ENCODE measurements around the gene SMARCAL1.

Gene SMARCAL1

GRCh38 chr2:216522892-216523502 is 110.7 kb downstream of the SMARCAL1 start:
- in situ Hi-C loops (cut with MboI; ENCODE audit: low sequenced_read_pairs): loop anchor here (10.0 kb wide), 1 partner anchor 142 kb away; no protein-coding TSS in a partner anchor

GRCh38 chr2:216525972-216526371 is 113.7 kb downstream of the SMARCAL1 start:
- in situ Hi-C loops (cut with MboI; ENCODE audit: low sequenced_read_pairs): loop anchor here (10.0 kb wide), 1 partner anchor 139 kb away; no protein-coding TSS in a partner anchor

- in situ Hi-C loops (cut with MboI; ENCODE audit: low sequenced_read_pairs): loop anchor here (10.0 kb wide), 1 partner anchor 138 kb away; no protein-coding TSS in a partner anchor
Observed at GRCh38 chr2:216526939-216527338, 114.7 kb downstream of the SMARCAL1 start.

- in situ Hi-C loops (cut with MboI; ENCODE audit: low sequenced_read_pairs): loop anchor here (10.0 kb wide), 1 partner anchor 137 kb away; no protein-coding TSS in a partner anchor
Observed at GRCh38 chr2:216527600-216527999, 115.3 kb downstream of the SMARCAL1 start.

- in situ Hi-C loops (cut with MboI; ENCODE audit: low sequenced_read_pairs): no loop called here
Observed at GRCh38 chr2:216532562-216532961, 120.3 kb downstream of the SMARCAL1 start.
